Kidney capillary endothelial cell (primary cell): Measurements from ENCODE around the gene VPS54.
A peak's percentile ranks its signal among the peaks of the same experiment; 100 is the strongest.
"Not testable (repeated sequence)": the region's sequence is repeated elsewhere in the genome, so short reads cannot be mapped to it uniquely, and the experiment has no call there.

ENCODE experiments used
- DNase-seq: peaks from one replicate; pipeline ENCODE4 v3.0.0-alpha.2; 2018; ENCODE audit warnings: low spot score

The VPS54 gene

DNA sequence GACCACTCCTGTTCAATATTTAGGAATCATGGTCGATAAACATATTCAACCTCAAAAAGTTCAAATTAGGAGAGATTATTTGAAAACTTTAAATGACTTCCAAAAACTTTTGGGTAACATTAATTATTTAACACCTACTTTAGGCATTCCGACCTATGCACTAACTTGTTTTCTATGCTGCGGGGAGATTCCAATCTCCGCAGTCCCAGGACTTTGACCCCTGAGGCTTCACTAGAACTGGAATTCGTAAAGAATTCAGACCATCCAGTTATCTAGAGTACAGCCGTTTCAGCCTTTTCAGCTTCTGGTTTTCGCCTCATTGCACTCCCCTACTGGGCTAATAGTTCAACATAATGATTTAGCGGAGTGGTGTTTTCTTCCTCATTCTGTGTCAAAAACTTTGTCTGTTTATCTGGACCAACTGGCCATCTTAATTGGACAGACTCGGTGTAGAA is 26.1 kb downstream of the VPS54 start:
- DNase-seq, result not testable (repeated sequence)

DNA sequence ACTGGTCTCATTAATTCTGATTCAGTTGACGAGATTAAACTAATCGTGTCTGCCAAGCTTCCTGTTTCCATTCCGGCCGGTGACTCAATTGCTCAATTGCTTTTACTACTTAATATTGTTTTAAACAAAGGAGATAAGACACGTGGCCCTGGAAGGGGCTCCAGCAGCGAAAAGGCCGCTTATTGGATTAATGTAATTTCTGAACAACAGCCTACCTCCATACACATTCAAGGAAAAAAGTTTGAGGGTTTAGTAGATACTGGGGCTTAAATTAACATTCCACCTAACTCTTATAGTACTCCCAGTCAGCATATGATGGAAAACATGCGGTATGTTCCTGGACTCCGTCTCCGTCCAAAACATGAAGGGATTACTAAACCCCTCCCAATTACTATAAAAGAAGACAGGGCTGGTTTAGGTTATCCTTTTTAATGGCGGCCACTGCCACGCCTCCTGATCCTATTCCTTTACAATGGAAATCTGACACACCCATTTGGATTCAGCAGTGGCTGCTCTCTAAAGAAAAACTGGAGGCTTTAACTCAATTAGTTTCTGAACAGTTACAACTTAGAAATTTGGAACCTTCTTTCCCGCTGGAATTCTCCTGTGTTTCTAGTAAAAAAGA is 27.1 kb downstream of the VPS54 start:
- no peak for DNase-seq

DNA sequence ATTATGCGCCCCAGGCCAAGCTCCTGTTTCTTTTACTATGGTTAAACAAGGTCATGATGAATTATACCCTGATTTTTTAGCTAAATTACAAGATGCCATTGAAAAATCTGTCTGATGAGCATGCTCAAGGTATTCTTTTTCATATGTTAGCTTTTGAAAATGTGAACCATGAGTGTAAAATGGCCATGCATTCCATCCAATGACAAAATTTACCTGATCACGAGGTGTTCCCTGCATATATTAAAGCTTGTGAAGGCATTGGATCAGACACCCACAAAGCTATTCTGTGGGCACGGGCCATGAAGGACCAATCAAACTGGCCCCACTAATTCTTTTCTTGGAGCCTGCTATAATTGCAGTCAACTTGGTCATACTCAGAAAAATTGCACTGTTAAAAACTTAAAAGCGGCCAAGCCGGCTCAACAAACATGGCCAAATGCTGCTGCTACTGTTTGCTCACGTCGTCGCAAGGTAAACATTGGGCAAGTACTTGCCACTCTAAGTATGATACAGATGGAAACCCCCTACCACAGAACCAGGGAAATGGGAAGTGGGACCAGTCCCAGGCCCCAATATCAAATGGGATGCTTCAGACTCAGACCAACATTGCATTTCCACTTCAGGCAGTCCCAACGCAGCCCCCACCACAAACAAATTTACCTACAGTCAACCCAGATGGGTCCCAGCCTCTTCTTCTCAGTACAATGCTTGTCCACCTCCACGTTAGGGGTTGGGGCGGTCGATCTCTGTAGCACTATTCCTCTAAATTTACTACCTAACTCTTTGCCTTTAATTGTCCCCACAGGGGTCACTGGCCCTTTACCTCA is 27.8 kb downstream of the VPS54 start:
- not testable (repeated sequence) for DNase-seq

DNA sequence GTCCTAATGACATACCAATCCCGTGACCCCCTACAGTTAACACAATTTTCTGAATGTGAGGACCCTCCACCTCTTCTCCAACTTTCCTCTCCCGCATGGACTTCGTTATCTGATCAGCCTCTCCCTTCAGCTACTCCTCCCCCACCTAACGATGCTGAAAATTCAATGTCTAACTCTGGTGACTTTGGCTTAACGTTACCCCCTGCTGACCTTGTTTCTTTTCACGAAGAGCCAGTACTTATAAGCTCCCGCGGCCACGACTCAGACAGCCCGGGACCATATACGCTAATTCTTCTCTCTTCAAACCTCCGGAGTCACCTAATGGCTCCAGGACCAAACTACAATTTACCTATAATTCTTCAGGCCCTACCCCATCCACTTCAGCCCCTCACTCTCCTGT is 29.2 kb downstream of the VPS54 start:
- DNase-seq, result no peak

DNA sequence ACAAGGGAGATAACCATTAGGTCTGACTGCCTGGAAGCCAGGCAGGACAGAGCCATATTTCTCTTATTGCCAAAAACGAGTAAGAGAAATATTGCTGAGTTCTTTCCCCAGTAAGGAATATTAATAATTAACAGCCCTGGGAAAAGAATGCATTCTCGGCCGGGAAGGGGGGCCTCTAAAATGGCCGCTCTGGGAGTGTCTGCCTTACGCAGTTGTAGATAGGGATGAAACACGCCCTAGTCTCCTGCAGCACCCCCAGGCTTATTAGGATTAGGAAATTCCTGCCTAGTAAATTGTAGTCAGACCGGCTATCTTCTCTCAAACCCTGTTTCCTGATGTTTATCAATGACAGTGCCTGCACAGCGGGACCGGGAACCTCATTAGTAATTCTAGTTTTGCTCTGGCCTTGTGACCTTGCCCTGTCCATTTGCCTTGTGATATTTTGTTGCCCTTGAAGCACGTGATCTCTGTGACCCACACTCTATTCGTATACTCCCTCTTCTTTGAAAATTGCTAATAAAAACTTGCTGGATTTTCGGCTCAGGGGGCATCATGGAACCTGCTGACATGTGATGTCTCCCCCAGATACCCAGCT is 30.3 kb downstream of the VPS54 start:
- DNase-seq, result not testable (repeated sequence)

DNA sequence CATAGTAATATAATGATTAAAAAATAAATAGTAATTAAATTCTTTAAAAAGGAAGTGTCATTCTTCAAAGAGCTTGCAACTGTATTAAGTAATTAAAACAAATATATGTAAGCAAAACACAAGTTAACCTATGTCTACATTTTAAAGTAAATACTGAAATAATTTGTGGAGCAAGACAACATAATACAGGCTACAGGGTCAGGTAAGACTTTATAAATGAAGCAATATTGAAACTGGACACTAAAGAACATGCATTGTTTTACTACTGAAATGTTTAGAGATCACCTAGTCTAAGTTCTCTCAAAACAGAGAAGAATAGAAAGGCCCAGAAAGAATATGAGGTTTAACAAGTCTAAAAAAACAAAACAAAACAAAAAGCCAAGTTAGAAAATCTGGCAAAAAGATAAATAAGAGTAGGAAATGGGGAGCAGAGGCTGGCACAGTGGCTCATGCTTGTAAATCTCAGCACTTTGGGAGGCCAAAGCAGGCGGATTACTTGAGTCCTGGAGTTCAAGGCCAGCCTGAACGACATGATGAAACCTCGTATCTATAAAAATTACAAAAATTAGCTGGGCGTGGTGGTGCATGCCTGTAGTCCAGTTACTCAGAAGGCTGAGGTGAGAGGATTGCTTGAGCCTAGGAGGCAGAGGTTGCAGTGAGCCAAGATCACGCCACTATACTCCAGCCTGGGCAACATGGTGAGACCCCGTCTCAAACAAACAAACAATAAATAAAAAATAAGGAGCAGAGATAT is 34.4 kb downstream of the VPS54 start:
- peak; percentile 0 for DNase-seq

DNA sequence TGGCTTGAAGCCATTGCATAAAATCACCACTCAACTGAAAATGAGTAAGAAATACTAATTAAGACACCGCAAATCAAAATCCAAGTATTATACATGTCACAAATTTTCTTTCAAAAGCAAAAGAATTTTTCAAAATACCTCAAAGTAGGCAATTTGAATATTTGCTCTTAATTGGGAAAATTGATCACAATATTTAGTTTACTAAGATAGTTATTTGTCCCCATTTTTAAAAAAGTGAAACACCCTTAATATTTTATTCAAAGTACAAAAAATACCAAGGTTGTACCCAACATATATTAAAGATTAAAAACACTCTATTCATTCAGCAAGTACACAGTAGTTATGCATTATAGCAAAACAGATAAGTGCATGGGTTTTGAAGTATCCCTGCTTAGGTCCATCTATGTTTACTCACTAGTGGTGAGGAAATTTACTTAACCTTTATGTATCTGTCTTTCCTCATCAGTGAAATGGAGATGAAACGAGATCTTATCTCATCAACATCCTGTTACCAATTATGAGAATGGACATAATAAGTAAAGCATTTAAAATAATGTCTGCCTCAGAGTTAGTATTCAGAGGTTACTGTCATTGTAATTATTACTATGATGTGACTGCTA is 35.1 kb downstream of the VPS54 start:
- peak; percentile 1 for DNase-seq

DNA sequence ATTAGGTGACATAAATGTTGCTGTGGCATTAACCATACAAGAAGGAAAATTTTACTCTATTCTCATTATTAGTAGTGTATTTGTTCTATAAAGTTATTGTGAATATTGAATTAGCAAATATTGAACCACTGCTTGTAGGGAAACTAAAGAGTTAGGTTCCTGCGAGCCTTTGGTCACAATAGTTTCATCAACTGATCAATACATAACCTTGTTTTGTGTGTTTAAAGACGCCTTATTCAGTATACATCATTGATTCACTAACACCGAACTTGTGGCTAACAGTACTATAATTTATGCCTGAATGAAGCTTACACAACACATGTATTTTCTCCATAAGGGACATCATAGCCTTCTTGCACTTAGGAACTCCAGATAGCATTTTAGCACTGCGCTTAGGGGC is 36.9 kb downstream of the VPS54 start:
- no peak for DNase-seq

DNA sequence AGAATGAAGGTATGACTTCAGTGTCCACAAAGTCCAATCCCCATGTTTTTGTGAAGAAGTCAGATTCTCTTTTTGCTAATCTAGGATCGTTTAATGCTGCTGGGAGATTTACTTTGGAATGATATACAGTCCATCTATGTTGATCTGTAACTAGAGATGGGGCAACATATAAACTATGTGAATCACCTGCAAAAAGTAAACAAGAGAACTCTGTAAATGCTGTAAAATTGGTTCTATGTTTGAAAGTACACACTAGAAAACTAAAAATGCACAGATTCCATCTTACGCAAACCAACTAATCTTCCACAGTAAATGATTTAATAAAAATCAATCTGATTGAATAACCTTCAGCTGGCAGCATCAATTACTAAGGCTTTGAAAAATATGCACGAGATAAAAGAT is 37.5 kb downstream of the VPS54 start:
- no peak for DNase-seq

DNA sequence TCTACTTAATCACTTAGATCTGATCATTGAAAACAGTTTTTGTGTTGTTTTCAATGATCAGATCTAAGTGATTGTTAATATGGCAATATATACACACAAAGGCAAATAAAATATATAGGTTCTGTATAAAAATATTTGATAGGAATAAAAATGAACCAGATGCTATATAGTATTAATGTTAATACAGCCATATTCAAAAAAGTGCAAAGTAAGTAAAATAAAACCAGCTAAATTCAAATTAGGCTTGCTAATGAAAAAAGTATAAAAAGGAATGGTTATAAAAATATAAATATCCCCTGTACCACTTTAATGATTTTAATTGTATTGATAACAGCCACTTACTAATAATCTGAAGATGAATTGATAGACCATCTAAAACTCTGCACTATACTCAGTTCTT is 38.4 kb downstream of the VPS54 start:
- DNase-seq, result no peak

DNA sequence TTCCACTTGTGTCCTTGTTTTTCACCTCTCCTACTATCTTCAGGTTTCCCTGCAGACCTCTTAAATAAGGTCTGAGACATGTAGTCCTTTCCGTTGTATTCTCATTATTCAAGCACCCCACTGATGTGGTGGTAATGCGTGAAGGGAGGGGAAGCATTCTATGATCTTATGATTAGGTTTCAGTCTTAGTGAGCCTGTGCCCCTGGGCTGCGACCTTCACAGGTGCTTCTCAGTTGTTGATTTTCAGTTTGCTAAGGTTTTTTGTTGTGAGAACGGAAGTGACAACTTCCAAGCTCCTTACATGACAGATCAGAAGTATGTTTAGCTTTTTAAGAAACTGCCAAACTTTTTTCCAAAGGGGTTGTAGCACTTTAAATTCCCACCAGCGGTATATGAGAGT is 41.3 kb downstream of the VPS54 start:
- DNase-seq, result no peak

DNA sequence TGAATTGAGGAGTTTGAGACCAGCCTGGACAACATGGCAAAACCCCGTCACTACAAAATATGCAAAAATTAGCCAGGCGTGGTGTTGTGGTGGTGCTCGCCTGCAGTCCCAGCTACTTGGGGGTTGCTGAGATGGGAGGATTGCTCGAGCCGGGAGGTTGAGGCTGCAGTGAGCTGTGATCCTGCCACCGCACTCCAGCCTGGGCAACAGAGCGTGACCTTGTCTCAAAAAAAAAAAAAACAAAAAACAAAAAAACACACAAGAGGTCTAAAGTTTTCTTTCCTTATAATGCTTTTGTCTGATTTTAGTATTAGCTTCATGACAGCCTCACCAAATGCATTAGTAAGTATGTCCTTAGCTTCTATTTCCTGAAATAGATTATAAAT is 43.1 kb downstream of the VPS54 start:
- no peak for DNase-seq

DNA sequence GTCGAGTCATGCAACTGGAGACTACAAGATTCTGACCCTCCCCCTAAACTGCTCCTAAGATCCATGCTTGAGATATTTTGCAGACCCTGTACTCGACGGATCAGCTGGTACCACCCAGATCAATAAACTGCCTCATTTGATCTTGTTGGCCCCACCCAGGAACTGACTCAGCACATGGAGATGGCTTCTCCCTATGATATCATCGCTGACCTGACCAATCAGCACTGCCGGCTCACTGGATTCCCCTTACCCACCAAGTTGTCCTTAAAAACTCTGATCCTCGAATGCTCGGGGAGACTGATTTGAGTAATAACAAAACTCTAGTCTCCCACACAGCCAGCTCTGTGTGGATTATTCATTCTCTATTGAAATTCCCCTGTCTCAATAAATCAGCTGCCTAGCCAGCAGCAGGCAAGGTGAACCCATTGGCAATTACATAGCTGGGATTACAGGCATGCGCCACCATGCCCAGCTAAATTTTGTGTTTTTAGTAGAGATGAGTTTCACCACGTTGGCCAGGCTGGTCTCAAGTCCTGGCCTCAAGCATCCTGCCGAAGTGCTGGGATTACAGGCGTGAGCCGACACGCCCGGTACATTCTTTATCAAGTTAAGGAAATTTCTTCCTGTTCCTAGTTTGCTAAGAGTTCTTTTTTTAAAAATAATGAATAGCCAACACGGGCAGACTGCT is 43.6 kb downstream of the VPS54 start:
- no peak for DNase-seq

DNA sequence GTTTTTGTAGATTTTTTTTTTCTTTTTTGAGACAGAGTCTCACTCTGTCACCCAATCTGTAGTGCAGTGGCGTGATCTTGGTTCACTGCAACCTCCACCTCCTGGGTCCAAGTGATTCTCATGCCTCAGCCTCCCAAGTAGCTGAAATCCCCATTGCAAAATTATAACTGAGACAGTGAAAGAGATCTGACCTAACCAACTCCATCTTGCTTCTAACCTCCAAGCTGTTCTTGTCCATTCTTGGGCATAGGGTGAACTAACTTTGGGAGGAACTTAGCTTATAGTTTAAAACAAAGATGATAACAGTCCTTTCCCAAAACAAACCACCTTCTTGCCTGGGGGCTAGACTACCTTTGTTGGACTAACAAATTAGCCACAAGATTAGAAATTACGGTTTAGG is 44.2 kb downstream of the VPS54 start:
- not testable (repeated sequence) for DNase-seq

DNA sequence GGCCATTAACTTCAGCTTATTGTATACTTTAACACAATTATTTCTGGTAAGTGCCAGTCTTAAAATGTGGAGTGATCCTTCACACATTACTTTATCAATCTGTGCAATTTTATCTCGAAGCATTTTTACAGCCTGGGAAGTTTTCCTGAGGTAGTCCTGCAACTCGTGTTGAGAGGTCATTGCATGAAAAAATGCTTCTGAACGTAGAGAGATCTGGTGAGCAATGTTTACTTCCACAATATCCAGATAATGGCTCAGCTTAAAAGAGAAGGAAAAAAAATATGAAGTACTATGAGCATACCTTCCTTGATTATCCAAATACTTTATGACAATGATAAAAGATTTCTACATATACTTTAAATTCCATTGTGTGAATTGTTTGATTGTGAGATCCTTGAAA is 57.0 kb downstream of the VPS54 start:
- no peak for DNase-seq

DNA sequence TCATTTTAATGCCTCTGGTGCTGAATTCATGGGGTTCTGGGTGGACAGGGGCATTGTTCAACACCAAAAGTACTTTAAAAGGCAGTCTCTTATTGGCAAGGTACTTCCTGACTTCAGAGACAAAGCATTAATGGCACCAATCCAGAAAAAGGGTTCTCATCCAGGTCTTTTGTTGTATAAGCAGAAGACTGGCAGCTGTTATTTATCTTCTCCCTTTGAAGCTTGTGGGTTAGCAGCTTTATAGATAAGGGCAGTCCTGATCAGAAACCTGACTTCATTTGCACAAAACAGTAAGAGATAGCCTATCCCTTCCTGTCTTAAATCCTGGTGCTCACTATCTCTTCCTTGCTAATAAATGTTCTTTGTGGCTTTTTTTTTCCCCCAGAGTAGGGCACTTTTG is 68.8 kb downstream of the VPS54 start:
- no peak for DNase-seq

DNA sequence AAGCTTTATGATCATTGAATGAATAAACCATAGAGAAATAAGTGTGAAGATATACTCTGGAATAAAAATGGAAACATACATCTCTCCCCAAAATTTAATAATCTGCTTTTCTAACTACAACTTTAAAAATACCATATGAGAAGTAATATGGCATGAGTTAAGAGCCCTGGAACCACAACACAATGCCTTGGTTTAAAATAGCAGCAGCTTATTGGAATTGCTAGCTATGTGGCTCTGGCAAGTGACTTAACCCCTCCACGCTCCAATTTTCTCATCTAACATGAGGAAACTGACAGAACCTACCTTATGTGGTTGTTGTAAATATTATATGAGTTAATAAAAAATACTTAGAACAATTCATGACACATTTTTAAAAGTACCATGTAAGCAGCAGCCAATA is 76.4 kb downstream of the VPS54 start:
- no peak for DNase-seq

DNA sequence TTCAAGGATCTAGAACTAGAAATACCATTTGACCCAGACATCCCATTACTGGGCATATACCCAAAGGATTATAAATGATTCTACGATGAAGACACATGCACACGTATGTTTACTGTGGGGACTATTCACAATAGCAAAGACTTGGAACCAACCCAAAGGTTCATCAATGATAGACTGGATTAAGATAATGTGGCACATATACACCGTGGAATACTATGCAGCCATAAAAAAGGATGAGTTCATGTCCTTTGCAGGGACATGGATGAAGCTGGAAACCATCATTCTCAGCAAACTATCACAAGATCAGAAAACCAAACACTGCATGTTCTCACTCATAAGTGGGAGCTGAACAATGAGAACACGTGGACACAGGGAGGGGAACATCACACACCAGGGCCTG is 87.1 kb downstream of the VPS54 start:
- DNase-seq, result not testable (repeated sequence)

DNA sequence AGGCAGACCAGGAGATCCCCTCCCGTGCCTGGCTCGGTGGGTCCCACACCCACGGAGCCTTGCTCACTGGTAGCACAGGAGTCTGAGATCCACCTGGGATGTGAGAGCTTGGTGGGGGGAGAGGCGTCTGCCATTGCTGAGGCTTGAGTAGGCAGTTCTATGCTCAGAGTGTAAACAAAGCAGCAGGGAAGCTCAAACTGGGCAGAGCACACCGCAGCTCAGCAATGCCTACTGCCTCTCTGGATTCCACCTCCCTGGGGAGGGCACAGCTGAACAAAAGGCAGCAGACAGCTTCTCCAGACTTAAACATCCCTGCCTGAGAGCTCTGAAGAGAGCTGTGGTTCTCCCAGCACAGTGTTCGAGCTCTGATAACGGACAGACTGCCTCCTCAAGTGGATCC is 92.4 kb downstream of the VPS54 start:
- no peak for DNase-seq

DNA sequence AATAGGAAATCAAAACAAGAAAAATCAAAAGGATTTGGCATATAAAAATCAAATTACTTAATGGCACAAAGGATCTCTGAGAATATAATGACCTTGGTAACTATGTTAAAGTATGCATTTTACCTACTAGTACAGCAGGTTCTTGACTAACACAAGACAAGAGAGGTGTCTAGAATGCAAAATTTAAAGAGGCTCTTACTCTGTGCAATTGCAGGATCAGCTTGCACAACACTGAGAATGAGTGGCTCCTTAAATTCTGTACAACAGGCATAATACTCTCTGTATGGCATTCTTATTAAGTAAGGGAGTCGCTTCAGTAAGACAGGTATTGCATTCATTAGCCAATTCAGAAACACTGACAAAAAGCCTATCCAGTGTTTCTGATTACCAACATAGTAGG is 104.9 kb downstream of the VPS54 start:
- no peak for DNase-seq

DNA sequence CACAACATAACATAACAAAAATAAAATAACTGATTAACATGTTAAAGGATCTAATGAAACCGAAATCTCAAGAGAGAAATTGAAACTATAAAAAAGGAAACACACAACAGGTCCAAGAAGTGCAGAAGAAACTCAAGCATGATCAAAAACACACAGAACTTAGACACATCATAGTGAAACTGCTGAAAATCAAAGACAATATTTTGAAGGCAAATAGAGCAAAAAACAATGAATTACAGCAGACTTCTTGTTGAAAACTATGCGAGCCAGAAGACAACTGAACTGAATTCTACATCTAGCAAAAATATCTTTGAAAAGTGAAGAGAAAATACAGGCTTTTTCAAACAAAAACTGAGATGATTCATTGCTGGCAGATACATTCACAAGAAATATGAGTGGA is 116.2 kb downstream of the VPS54 start:
- DNase-seq, result no peak

DNA sequence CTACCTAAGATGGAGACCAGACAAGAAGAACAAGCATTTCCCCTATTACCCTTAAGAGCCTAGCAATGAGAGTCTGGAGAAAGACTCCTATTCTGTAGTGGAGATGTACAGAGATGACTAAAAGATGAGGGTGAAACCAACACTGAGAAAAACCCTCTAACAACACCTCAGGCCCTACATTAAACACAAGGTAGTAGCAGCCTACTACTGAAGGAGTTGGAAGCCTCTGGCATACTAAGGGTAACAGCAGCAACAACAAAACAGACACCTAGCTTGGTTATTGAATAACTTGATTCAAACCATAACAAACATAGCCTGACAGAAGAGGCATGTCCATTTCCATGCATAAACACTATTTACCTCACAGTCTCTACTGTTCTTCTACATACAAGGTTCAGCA is 117.1 kb downstream of the VPS54 start:
- no peak for DNase-seq
